Renal cortical epithelial cell (primary cell): ENCODE measurements around the gene NEU4. TPM values are rescaled to one million over a fixed set of nuclear protein-coding genes. Genes with fewer than 3 reads are reported as not detected.
"Not testable (repeated sequence)": the region's sequence is repeated elsewhere in the genome, so short reads cannot be mapped to it uniquely, and the experiment has no call there.

ENCODE experiments used
- DNase-seq: peaks from one replicate; pipeline ENCODE4 v3.0.0-alpha.2; 2011; ENCODE audit warnings: low read depth
- total RNA-seq: library from RNA; depleted of rRNA; stranded (reverse); fragments of >200 nt; gene quantifications from 2 replicates; pipeline ENCODE4 v1.2.3, GENCODE V29; 2014

NEU4 gene
- total RNA-seq, 1 donor from 2014 or later, result 0.40 TPM

- no peak for DNase-seq
These were observed 33.5 kb upstream of the NEU4 start for GRCh38 chr2:241775223-241776177.

DNA sequence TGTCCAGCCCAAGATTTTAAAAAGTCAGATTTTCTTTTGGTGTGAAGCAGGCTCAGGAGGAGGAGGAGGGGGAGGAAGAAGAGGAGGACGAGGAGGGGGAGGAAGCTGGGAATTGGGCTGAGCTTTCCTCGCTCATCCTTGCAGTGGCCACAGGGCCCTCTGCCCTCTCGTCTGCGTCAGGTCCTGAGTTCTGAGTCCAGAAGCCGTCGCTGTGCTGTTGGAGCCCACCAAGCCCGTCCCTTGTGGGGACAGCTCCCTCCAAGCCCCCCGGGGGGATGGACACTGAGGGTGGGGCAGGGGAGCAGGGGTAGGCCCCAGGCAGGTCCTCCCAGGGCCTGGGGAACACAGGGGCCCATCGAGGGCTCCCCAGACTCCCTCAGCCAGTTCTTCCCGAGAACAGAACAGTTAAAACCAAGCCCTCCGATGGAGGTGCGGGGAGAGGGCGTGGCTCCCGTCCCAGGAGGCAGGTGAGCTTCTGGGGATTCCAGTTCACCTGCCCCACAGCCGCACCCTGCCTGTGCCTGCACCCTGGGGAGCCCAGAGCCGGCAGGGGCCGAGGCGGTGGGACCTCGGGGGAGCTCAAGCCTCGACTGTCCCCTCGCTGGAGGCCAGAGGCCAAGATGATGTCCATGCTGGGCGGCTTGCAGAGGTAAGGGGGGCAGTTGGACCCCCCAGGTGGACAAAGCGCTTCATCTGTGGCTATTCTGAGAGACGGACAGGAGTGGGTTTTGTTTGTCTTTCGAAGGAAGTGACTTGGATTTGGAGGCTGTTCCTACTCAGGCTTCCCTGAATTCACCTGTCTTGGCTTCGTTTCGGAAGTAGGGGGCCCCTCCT is 32.4 kb upstream of the NEU4 start, which contains the start of gene GAL3ST2:
TSS of gene GAL3ST2 (plus strand) at position 487 of the 834 bp plus-strand sequence. CDS start at position 621, 134 bp downstream.
- no peak for DNase-seq

DNA sequence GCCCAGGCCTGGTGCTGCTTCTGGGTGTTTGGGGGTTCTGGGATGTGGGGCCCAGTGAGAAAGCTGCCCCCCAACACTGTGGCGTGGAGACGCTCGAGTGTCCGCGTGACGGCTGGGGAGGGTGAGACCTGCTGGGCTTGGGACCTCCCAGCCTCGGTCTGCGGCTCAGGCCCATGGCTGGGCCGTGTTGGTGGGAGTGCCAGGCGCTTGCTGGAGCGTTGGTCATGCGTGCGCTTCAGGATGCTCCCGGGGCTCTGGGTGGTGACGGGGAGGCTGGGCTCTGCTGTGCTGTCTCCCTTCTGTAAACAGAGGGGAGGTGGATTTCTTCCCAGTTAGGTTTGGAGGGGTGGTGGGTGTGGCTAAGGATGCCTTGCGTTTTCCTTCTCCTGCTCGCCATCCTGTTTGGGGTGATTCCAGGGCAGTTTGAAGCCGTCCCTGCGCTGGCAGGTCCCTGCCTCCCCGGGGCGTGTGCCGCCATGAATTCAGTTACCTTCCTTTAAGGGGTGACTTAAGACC is 31.8 kb upstream of the NEU4 start:
- DNase-seq, result no peak

GRCh38 chr2:241777686-241778627 is 31.0 kb upstream of the NEU4 start:
- no peak for DNase-seq

DNA sequence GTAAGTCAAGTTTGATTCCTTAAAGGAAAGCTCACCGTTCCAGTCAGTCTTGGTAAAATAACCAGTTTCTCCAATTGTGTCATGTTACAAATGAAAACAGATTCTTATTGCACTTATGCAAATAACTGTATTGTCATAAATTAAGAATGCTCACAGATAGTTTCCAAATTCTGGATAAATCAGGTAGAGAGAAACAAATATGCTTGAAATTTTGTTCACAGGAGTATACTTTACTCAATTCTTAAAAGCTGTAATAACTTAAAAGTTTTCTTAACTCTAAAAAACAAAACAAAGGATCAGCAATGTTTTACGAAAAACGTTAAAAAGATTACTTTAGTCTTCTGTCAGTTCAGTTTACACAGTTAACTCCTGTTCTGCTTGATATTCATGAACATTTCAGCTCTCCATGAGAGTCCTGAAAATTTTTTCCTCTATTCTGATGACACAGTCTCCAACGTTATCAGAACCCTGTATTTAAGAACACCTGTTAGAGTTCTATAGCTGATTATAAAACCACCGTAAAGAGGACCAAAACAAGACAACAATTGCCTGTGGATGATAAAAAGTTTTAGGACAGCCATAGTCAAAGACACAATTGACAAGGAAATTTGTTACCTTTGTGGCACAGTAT is 27.9 kb upstream of the NEU4 start:
- DNase-seq, result no peak

DNA sequence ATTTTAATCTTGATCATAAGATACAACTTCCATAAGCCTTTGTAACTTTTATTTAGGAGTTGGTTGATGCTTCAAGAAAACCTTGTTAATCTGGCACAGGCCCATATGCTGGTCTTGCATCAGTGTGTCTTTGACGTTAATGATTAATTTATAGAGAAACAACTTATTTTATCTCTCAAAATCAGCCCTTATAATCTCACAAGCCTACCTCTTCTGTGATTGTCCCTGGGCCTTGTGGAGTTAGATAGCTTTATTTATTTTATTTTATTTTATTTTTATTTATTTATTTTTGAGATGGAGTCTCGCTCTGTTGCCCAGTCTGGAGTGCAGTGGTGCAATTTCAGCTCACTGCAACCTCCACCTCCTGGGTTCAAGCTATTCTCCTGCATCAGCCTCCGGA is 26.9 kb upstream of the NEU4 start:
- DNase-seq, result not testable (repeated sequence)

GRCh38 chr2:241788135-241788534 is 20.9 kb upstream of the NEU4 start:
- no peak for DNase-seq

DNA sequence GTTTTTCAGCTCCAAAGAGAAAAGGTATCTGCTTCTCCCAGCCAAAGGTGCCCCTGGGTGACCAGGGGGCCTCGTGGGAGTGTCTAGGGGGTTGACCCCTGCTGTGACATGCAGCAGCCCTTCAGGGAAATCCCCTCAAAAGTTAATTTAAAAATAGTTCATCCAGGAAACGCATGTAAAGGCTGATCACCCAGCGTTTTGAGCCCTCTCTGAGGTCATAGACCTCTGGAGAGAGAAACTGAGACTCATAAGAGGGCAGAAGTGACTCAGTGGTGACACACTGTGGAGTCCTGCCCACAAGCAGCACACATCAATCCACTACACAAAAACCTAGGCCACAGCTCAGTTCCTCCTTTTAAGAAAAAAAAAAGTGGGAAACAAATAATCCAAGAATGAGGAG is 20.4 kb upstream of the NEU4 start:
- DNase-seq, result no peak

DNA sequence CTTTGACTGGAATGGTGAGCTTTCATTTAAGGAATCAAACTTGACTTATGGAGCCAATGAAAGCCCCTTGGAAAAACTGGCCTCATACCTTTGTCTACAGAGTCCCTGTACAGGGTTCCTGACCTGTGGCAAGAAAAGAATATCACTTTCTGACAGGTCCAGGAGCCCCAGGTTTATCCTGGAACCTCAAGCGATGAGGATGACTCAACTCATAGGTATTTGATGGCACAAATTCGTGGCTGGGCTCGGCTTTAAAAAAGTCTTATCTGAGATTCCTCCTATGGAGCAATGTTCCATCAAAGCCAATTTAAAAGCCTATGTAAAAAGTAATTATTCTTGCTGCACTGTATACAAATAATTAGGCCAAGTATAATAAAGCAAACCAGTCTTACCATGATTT is 17.6 kb upstream of the NEU4 start:
- not testable (repeated sequence) for DNase-seq

- DNase-seq, result no peak
These were observed 15.6 kb upstream of the NEU4 start for GRCh38 chr2:241793385-241793784.

DNA sequence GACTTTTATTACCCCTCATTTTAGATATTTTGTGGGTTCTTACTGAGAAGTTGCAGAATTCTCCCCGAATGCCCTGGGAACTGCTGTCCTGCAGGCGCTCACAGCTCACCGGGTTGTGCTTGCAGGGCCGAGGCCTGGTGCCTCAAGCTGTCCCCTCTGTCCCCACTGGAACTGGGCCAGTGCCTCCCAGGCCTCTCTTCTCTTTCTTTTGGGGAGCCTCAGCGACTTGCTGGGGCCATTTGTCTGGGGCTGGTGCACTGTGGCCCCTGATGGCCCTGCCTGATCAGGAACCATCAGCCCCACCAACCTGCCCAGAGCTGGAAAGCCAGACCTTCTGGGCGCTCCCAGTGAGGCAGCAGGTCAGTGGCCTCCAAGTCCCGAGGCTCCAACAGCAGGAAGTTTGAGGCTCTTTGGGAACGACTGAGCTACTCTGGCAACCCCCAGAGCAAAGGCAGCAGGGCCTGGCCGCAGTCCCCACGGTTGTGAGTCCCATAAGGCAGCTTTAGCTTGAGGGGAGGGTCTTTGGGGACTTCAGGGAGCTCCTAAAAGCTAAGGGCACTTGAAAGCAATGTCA is 14.7 kb upstream of the NEU4 start:
- DNase-seq, result no peak

DNA sequence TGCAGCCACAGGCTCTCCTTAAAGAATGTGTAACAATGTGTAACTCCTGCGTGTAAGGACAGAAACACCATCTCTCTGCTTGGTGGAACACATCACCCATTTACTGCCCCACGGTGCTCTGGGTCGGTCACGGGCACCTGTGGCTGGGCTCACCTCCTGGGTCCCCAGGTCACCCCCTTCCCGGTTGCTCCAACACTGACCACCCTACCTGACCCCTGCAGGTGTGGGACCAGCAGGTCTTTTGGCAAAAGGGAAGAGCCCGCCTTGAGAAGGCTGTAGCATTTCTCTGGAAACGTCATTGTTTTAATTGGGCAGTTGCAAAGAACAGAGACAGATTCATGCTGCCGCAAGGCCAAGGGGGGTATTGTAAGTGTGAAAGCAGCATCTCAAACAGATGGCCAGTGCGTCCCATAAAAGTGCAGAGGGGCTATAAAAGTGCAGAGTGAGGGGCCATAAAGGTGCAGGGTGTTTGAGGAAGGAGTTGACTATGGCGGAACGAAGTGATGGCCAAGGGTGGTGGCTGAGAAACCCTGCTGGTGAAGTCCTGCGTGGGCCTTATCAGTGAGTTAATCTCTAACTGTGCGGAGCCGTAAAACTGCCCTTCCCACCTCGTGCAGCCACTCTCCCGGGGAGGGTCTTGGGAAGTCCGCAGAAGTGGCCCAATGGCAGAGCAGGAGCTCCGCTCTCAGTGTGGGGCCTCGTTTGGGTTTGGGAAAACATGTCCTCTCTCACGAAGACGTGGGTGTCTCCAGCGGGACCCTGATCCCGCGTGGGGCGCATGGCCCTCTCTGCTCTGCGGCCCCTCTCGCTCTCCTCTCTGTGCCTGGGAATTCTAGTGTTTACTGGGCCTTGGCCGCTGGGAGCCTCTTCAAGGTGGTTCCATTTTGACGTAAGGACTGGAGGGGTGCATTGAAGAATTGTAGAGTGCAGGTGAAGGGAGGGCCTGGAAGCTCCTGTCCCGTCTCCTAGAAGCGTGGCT is 13.7 kb upstream of the NEU4 start:
- no peak for DNase-seq

- DNase-seq, result no peak
These were observed 12.8 kb upstream of the NEU4 start for GRCh38 chr2:241796209-241796608.

DNA sequence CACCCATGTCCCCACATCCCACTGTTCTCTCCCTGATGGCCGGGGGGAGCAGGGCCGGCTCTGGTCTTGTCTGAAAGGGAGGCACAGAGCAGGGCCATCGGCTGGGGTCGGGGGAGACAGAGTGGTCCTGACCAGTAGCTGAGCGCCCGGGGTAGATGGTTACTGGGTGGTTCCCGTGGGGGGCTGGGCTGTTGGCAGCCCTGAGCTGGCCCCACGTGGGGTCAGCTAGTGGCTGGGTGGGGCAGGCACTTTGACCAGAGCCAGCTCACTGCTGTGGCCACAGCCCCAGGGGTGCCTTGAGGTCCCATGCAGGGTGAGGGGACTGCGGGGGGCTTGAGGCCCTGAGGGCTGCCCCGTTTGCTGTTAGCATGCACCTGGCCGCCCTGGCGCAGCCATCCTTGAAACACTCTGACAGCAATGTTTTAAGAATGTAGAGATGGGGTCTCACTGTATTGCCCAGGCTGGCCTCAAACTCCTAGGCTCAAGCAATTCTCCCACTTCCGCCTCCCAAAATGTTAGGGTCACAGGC is 12.3 kb upstream of the NEU4 start:
- DNase-seq, result no peak

DNA sequence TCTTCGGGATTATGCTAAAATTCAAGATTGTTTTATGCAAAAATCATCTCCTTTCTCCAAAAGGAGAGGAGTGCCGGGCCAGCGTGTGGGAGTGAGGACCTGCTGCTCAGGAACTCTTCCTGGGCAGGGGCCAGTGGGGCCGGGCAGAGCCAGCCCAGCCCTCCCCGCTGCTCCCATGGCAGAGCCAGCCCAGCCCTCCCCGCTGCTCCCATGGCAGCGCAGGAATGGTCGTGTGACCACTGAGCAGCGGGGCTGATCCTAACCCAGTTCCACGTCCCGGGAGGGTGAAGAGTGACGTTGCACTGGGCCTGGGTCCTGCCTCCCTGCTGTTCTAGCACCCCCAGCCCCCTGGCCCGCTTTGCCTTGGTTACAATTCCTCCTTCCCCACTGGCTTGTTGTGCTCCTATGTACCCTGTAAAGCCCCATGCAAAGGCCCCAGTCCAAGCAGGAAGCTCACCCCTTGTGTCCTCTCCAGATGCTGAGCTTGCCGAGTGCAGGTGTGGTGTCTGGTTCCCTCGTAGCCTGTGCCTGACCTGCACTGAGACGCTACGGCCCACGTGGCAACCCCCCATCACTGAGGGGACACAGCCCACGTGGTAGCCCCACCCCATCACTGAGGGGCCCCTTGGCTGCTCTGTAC is 11.4 kb upstream of the NEU4 start:
- DNase-seq, result no peak

GRCh38 chr2:241798081-241798630 is 10.8 kb upstream of the NEU4 start:
- DNase-seq, result no peak

- DNase-seq, result no peak
These were observed 10.1 kb upstream of the NEU4 start for GRCh38 chr2:241798631-241799521.
